ENCODE measurements around the gene TREX2. TPM values are rescaled to one million over a fixed set of nuclear protein-coding genes. Genes with fewer than 3 reads are reported as not detected.

Gene TREX2
- total RNA-seq, 1 donor from 2014 or later: 0.80 TPM

DNA sequence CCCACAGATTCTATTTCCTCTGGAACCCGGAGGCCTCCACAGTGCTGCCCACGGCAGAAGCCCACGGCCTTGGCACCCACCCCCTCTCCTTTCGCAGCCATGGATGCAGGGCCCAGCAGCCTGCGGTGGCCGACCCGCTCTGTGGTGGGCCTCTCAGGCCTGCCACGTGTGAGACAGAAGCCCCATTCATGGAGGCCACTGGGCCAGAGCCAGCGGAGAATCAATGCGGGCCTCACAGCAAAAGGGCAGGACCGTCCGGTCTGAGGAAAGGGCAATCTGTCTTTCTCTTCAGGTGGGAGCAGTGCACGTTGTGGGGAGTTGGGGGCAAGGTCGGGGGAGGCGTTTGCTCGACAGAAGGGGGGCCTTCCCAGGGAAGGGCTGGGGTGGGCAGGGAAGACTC, 32.9 kb upstream of the TREX2 start:
- intact Hi-C loops (cut with DNase I): no loop called here
- no peak overlapping the region for H3K27ac ChIP-seq
- DNase-seq: no peak
- H3K4me3 ChIP-seq: no peak overlapping the region
- peaks cover 5% of the 10 kb centered on the region for H3K4me1 ChIP-seq
- no peaks in the 10 kb centered on the region for H3K36me3 ChIP-seq
- TF ChIP-seq, protein P1, sequence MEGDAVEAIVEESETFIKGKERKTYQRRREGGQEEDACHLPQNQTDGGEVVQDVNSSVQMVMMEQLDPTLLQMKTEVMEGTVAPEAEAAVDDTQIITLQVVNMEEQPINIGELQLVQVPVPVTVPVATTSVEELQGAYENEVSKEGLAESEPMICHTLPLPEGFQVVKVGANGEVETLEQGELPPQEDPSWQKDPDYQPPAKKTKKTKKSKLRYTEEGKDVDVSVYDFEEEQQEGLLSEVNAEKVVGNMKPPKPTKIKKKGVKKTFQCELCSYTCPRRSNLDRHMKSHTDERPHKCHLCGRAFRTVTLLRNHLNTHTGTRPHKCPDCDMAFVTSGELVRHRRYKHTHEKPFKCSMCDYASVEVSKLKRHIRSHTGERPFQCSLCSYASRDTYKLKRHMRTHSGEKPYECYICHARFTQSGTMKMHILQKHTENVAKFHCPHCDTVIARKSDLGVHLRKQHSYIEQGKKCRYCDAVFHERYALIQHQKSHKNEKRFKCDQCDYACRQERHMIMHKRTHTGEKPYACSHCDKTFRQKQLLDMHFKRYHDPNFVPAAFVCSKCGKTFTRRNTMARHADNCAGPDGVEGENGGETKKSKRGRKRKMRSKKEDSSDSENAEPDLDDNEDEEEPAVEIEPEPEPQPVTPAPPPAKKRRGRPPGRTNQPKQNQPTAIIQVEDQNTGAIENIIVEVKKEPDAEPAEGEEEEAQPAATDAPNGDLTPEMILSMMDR (IDR thresholded peaks at IDR 0.05): no peak
- no peaks in the 10 kb centered on the region for H3K27me3 ChIP-seq (ENCODE audit: low read depth)
- no peaks in the 10 kb centered on the region for H3K9me3 ChIP-seq
- ATAC-seq: no peak

DNA sequence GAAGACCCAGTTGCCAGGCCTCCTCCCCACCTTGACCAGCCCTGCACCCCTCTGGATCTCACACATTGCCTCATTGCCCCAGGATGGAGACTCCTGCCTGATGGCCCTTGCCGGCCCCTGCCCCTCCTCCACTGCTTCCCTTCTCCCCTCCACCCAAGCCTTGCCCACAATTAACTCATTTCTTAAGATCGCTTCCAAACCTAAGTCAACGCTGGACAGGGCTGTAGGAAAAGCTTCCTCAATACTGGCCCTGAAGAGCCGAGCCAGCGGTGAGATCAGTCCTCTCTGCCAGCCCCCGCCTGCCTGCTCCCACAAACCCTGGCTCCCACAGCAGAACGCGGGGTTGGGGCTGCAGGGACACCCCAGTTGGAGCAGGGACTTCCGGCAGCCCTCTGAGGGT, 32.0 kb upstream of the TREX2 start:
- DNase-seq (no peak), ATAC-seq (no peak)
- H3K27ac ChIP-seq: no peak overlapping the region
- H3K27me3 ChIP-seq (ENCODE audit: low read depth): no peaks in the 10 kb centered on the region
- intact Hi-C loops (cut with DNase I): no loop called here
- H3K9me3 ChIP-seq: no peaks in the 10 kb centered on the region
- H3K4me1 ChIP-seq: peaks cover 5% of the 10 kb centered on the region
- no peak overlapping the region for H3K4me3 ChIP-seq
- H3K36me3 ChIP-seq: no peaks in the 10 kb centered on the region
- TF ChIP-seq, protein P1 (IDR thresholded peaks at IDR 0.05): no peak

DNA sequence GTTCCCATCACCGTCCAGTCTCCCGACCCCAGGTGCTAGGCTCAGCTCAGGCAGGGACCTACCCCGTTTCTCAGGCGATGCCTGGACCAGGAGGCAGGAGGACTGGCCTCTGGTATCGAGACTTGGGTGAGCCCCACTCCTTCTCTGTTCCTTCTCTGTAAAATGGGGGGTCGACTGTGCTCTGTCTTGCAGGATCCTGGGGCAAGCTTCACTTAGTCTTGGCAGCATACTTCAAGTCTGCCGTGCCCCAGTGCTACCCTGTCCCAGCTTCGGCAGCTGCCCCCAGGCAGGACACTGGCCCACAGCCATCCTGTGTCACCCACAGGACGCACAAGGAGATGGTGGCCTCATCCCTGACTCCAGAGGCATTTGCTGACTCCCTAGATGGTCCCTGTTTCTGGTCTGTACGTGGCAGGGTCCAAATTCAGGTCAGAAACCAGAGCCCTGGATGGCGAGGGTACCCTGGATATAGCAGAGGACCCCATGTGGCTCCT, 31.6 kb upstream of the TREX2 start:
- intact Hi-C loops (cut with DNase I): no loop called here
- ATAC-seq (no peak), DNase-seq (no peak)
- H3K4me1 ChIP-seq: peaks cover 5% of the 10 kb centered on the region
- H3K36me3 ChIP-seq: no peaks in the 10 kb centered on the region
- H3K9me3 ChIP-seq: no peaks in the 10 kb centered on the region
- peak overlapping the region; percentile 46 for H3K27ac ChIP-seq
- H3K4me3 ChIP-seq: no peak overlapping the region
- no peaks in the 10 kb centered on the region for H3K27me3 ChIP-seq (ENCODE audit: low read depth)
- TF ChIP-seq, protein P1 (IDR thresholded peaks at IDR 0.05): no peak

DNA sequence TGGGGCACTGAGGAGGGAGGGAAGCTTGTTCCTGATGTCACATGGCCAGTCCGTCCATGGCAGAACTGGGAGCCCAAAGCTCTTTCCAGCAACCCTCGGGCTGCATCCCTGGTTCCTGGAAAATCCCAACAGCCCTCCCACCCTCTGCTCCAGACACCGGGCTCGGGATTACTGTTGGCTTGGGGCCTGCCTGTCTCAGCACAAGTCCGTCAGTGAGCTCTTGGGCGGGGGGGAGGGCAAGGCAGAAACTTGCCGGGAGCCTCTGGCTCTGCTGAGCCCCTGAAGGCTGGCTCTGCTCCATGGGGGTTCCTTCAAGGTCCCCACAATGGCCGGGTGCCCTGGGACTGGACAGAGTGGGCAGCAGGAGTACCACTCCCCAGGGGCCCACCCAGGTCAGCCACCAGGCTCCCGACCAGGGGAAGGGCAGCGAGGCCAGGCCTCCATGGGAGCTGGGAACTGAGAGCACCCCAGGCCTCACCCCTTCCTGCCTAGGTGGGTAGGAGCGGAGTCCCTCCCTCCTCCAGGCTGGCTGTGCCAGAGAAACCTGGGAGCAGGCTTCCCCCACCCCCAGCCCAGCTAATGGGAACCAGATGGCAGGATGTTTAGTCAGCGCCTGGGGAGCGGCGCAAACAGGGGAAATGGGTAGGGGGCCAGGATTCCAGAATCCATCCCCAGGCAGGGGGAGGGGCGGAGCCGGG, 31.0 kb upstream of the TREX2 start:
- ATAC-seq (no peak), DNase-seq (no peak)
- intact Hi-C loops (cut with DNase I): no loop called here
- TF ChIP-seq, protein P1 (IDR thresholded peaks at IDR 0.05): no peak
- H3K27ac ChIP-seq: peak overlapping the region; percentile 46
- no peaks in the 10 kb centered on the region for H3K36me3 ChIP-seq
- H3K9me3 ChIP-seq: no peaks in the 10 kb centered on the region
- H3K4me1 ChIP-seq: peaks cover 5% of the 10 kb centered on the region
- no peak overlapping the region for H3K4me3 ChIP-seq
- no peaks in the 10 kb centered on the region for H3K27me3 ChIP-seq (ENCODE audit: low read depth)

DNA sequence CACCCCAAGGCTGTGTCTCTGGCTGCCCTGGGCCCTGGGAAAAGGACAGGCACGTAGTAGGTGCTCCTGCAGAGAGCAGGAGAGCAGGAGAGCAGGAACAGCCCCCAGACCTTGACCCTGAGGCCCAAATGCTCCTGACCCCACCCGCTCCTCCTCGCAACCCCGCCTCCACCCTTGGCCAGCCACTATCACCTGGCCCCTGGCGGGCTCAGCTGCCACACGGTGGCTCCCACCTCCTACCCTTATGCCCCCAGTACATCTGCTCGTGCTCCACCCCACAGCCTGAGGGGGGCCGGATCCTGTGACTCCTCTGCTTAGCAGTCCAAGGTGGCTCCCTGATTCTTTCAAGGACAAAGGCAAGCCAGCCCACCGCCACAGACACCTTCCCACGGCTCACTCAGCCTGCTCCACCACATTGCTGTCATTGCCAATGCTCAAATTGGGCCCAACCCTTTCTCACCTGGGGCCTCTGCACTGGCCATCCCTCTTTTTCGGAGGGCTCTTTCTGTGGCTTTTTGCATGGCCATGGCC, 30.0 kb upstream of the TREX2 start:
- Histone ChIP-seq H3K4me3 (no peak overlapping the region), H3K27me3 (ENCODE audit: low read depth) (no peaks in the 10 kb centered on the region)
- TF ChIP-seq, protein P1 (IDR thresholded peaks at IDR 0.05): no peak

More for the DNA sequence above, 30.0 kb upstream of the TREX2 start:
- no peak for ATAC-seq
- intact Hi-C loops (cut with DNase I): no loop called here
- DNase-seq: no peak
- peaks cover 5% of the 10 kb centered on the region for H3K4me1 ChIP-seq
- H3K27ac ChIP-seq: no peak overlapping the region
- H3K36me3 ChIP-seq: no peaks in the 10 kb centered on the region
- H3K9me3 ChIP-seq: no peaks in the 10 kb centered on the region
